SK-N-SH (cell line): ENCODE results near the gene ABLIM2.

Experiments
- FOSL2 ChIP-seq: IDR thresholded peaks from 2 replicates; pipeline ENCODE4 v1.4.0; 2012; ENCODE audit warnings: low read depth, mild to moderate bottlenecking, moderate library complexity, borderline replicate concordance
- RAD21 ChIP-seq: IDR thresholded peaks from 2 replicates; pipeline ENCODE4 v1.6.1; 2012; ENCODE audit warnings: mild to moderate bottlenecking, low read length
- TF ChIP-seq, protein P1 (sequence below): IDR thresholded peaks from 2 replicates; pipeline ENCODE4 v1.6.1; 2012; ENCODE audit warnings: mild to moderate bottlenecking, low read depth, low read length, moderate library complexity
- TF ChIP-seq, protein P2 (sequence below): fragments of 200-600 bp; sonication (generic); IDR thresholded peaks from 2 replicates; pipeline ENCODE4 v1.6.1; 2017; ENCODE audit warnings: antibody characterized with exemption, mild to moderate bottlenecking, moderate library complexity

DNA sequence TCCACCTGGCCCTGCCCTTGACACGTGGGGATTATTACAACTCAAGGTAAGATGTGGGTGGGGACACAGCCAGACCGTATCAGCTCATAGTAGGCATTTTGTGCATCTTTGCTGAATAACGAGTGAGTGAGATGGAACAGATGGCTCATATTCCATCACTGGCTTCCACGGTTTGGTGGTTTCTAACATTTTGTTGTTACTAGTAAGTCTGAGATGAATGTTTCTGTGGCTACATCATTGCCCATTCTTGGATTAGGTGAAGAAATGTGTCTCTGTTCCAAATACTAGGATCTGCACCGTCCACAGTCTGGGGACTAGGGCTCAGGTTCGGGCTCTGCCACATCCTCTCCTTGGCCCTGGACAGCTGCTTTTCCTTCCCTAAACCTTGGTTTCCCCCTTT, 3.6 kb downstream of the ABLIM2 start:
- TF ChIP-seq, protein P1, sequence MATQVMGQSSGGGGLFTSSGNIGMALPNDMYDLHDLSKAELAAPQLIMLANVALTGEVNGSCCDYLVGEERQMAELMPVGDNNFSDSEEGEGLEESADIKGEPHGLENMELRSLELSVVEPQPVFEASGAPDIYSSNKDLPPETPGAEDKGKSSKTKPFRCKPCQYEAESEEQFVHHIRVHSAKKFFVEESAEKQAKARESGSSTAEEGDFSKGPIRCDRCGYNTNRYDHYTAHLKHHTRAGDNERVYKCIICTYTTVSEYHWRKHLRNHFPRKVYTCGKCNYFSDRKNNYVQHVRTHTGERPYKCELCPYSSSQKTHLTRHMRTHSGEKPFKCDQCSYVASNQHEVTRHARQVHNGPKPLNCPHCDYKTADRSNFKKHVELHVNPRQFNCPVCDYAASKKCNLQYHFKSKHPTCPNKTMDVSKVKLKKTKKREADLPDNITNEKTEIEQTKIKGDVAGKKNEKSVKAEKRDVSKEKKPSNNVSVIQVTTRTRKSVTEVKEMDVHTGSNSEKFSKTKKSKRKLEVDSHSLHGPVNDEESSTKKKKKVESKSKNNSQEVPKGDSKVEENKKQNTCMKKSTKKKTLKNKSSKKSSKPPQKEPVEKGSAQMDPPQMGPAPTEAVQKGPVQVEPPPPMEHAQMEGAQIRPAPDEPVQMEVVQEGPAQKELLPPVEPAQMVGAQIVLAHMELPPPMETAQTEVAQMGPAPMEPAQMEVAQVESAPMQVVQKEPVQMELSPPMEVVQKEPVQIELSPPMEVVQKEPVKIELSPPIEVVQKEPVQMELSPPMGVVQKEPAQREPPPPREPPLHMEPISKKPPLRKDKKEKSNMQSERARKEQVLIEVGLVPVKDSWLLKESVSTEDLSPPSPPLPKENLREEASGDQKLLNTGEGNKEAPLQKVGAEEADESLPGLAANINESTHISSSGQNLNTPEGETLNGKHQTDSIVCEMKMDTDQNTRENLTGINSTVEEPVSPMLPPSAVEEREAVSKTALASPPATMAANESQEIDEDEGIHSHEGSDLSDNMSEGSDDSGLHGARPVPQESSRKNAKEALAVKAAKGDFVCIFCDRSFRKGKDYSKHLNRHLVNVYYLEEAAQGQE: no peak
- TF ChIP-seq RAD21: no peak
- TF ChIP-seq FOSL2: no peak
- TF ChIP-seq, protein P2, sequence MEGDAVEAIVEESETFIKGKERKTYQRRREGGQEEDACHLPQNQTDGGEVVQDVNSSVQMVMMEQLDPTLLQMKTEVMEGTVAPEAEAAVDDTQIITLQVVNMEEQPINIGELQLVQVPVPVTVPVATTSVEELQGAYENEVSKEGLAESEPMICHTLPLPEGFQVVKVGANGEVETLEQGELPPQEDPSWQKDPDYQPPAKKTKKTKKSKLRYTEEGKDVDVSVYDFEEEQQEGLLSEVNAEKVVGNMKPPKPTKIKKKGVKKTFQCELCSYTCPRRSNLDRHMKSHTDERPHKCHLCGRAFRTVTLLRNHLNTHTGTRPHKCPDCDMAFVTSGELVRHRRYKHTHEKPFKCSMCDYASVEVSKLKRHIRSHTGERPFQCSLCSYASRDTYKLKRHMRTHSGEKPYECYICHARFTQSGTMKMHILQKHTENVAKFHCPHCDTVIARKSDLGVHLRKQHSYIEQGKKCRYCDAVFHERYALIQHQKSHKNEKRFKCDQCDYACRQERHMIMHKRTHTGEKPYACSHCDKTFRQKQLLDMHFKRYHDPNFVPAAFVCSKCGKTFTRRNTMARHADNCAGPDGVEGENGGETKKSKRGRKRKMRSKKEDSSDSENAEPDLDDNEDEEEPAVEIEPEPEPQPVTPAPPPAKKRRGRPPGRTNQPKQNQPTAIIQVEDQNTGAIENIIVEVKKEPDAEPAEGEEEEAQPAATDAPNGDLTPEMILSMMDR: no peak
